ENCODE data around the gene PLEKHM3. TPM values are rescaled to one million over a fixed set of nuclear protein-coding genes. Genes with fewer than 3 reads are reported as not detected.

Gene PLEKHM3
- total and polyA plus RNA-seq, 2 of the 13 experiments (the other 11 are each of a cell fraction or from before 2014, with no cell fraction given): 4.5 to 4.7 TPM

DNA sequence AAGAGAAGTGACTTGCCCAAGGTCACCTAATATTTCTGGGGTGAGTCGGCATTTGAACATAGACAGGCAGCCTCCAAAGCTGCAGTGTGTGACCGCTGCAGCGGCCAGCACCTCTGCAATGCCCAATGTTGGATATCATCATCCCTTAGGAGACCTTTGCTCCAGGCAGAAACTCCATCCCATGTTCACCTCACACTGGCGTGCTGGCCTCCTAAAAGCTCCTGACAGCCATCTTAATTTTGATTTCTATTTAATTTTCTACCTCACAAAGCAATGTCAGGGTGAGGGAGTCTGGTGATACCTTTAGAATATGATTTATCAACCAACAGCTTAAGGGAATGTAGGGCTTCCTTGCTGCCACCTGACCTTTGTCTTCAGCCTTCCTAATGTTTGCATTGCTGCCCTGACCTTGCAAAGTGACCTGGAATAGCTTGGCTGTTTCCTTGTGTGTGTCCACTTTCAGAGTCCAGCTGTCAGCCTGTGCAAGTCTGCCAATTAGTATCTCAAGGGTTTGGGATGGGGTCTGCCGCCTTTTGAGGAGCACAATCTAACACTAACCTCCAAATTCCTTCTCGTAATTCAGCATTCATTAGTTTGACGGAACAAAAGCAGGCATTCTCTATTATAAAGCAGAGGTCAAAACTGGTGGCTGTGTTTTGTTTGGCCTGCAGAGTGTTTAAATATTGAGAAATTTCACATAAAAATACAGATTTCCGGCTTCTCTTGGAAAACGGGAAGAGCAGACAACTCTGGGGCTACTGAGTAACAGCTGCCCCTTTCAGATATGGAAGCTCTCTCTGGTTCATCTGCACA is 127.6 kb downstream of the PLEKHM3 start (continued):
- TF ChIP-seq, protein P1, sequence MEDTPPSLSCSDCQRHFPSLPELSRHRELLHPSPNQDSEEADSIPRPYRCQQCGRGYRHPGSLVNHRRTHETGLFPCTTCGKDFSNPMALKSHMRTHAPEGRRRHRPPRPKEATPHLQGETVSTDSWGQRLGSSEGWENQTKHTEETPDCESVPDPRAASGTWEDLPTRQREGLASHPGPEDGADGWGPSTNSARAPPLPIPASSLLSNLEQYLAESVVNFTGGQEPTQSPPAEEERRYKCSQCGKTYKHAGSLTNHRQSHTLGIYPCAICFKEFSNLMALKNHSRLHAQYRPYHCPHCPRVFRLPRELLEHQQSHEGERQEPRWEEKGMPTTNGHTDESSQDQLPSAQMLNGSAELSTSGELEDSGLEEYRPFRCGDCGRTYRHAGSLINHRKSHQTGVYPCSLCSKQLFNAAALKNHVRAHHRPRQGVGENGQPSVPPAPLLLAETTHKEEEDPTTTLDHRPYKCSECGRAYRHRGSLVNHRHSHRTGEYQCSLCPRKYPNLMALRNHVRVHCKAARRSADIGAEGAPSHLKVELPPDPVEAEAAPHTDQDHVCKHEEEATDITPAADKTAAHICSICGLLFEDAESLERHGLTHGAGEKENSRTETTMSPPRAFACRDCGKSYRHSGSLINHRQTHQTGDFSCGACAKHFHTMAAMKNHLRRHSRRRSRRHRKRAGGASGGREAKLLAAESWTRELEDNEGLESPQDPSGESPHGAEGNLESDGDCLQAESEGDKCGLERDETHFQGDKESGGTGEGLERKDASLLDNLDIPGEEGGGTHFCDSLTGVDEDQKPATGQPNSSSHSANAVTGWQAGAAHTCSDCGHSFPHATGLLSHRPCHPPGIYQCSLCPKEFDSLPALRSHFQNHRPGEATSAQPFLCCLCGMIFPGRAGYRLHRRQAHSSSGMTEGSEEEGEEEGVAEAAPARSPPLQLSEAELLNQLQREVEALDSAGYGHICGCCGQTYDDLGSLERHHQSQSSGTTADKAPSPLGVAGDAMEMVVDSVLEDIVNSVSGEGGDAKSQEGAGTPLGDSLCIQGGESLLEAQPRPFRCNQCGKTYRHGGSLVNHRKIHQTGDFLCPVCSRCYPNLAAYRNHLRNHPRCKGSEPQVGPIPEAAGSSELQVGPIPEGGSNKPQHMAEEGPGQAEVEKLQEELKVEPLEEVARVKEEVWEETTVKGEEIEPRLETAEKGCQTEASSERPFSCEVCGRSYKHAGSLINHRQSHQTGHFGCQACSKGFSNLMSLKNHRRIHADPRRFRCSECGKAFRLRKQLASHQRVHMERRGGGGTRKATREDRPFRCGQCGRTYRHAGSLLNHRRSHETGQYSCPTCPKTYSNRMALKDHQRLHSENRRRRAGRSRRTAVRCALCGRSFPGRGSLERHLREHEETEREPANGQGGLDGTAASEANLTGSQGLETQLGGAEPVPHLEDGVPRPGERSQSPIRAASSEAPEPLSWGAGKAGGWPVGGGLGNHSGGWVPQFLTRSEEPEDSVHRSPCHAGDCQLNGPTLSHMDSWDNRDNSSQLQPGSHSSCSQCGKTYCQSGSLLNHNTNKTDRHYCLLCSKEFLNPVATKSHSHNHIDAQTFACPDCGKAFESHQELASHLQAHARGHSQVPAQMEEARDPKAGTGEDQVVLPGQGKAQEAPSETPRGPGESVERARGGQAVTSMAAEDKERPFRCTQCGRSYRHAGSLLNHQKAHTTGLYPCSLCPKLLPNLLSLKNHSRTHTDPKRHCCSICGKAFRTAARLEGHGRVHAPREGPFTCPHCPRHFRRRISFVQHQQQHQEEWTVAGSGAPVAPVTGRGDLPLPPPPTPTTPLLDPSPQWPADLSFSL (CRISPR knock-in tag; IDR thresholded peaks at IDR 0.05): peak; percentile 57; the same call in 1 of the 2 replicates
- TF ChIP-seq ZNF788 (CRISPR knock-in tag; IDR thresholded peaks at IDR 0.05; ENCODE audit: borderline replicate concordance) (no peak), NFE2L2 (IDR thresholded peaks at IDR 0.05; ENCODE audit: low read length) (no peak), SKI (IDR thresholded peaks at IDR 0.05; ENCODE audit: partially characterized antibody) (peak; percentile 19), ZNF614 (CRISPR knock-in tag; IDR thresholded peaks at IDR 0.05; ENCODE audit: borderline replicate concordance) (no peak), RARA (CRISPR knock-in tag; IDR thresholded peaks at IDR 0.05) (peak; percentile 80), THAP11 (CRISPR knock-in tag; IDR thresholded peaks at IDR 0.05) (peak; percentile 37; the same call in 1 of the 2 replicates), SRSF4 (IDR thresholded peaks at IDR 0.05; ENCODE audit: low read depth, low read length, poor library complexity, severe bottlenecking) (no peak), IKZF1 (IDR thresholded peaks at IDR 0.05) (no peak), KLF16 (CRISPR knock-in tag; IDR thresholded peaks at IDR 0.05) (peak in 1 of 2 experiments; percentile 24; a peak in 1 of 4 replicates), ZFP90 (CRISPR knock-in tag; IDR thresholded peaks at IDR 0.05; ENCODE audit: borderline replicate concordance) (no peak), TOPORS (CRISPR knock-in tag; IDR thresholded peaks at IDR 0.05) (no peak), HNRNPL (IDR thresholded peaks at IDR 0.05; ENCODE audit: low read depth, low read length) (no peak), ARHGAP35 (CRISPR knock-in tag; IDR thresholded peaks at IDR 0.05; ENCODE audit: borderline replicate concordance) (no peak), NFE2 (CRISPR knock-in tag; IDR thresholded peaks at IDR 0.05) (no peak), ISX (CRISPR knock-in tag; conservative IDR thresholded peaks at IDR 0.05) (no peak), ZNF644 (CRISPR knock-in tag; IDR thresholded peaks at IDR 0.05; ENCODE audit: low read depth) (0 out of 2 replicates have a peak, but pooled peaks have one; percentile 8), SPEN (CRISPR knock-in tag; IDR thresholded peaks at IDR 0.05; ENCODE audit: low read depth) (no peak), PCBP1 (IDR thresholded peaks at IDR 0.05; ENCODE audit: borderline replicate concordance, low read depth, low read length) (no peak), MAFF (IDR thresholded peaks at IDR 0.05; ENCODE audit: low read depth, low read length) (no peak), CCDC6 (CRISPR knock-in tag; IDR thresholded peaks at IDR 0.05) (no peak)
- TF ChIP-seq, protein P2, sequence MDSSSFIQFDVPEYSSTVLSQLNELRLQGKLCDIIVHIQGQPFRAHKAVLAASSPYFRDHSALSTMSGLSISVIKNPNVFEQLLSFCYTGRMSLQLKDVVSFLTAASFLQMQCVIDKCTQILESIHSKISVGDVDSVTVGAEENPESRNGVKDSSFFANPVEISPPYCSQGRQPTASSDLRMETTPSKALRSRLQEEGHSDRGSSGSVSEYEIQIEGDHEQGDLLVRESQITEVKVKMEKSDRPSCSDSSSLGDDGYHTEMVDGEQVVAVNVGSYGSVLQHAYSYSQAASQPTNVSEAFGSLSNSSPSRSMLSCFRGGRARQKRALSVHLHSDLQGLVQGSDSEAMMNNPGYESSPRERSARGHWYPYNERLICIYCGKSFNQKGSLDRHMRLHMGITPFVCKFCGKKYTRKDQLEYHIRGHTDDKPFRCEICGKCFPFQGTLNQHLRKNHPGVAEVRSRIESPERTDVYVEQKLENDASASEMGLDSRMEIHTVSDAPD (CRISPR knock-in tag; IDR thresholded peaks at IDR 0.05): peak; percentile 16; the same call in 1 of the 2 replicates
- TF ChIP-seq, protein P3, sequence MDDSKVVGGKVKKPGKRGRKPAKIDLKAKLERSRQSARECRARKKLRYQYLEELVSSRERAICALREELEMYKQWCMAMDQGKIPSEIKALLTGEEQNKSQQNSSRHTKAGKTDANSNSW (CRISPR knock-in tag; IDR thresholded peaks at IDR 0.05; ENCODE audit: borderline replicate concordance): no peak

Measured in HepG2 (cell line).